HS-27A (cell line): ENCODE measurements around the gene KRT35.
"Not testable (repeated sequence)": the region's sequence is repeated elsewhere in the genome, so short reads cannot be mapped to it uniquely, and the experiment has no call there.

Source experiments
- DNase-seq: peaks from one replicate; pipeline ENCODE4 v3.0.0-alpha.2; 2012; ENCODE audit warnings: low read depth, missing footprints

Gene KRT35

GRCh38 chr17:41453066-41453465 is 27.9 kb downstream of the KRT35 start:
- no peak for DNase-seq

DNA sequence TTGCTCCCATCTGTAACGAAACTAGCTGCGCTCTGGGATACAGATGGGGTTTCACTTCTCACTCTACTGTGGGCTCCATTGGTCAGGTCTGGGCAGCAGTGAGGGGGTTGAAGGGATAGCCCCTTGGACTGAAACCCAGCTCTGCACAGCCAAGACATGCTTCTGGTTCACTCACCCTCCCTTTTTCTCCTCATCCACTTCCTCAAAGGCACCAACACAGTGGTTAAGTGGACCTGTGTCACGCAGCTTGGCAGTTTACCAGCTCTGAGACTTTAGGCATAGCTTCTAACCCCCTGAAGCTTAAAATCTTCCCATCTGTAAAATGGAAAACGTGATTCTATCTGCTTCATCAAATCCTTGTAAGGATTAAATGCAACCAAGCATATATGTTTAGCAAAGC is 28.7 kb downstream of the KRT35 start:
- no peak for DNase-seq

GRCh38 chr17:41451154-41451728 is 29.7 kb downstream of the KRT35 start:
- DNase-seq: no peak

- DNase-seq: no peak
These were observed 31.9 kb downstream of the KRT35 start for GRCh38 chr17:41449008-41449407.

- DNase-seq: no peak
These were observed 32.4 kb downstream of the KRT35 start for GRCh38 chr17:41448506-41448905.

DNA sequence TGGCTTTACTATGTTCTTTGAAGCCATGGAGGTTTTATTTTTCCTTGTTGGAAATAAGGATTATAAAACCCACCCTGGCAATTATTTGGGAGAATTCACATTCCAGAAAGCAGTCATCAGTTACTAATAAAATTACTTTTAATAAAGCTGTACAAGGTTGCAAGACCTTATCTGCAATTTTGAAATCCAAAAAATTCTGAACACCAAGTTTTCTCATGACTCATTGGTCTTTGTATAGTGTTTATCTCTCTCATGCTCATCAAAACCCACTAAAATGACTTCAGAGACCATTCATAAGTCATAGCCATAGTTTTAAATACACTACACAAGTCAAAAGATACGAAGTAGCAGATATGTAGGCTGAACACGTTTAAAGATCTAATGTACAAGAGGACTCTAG is 34.1 kb downstream of the KRT35 start:
- peak; percentile 5 for DNase-seq

GRCh38 chr17:41444640-41445039 is 36.3 kb downstream of the KRT35 start:
- no peak for DNase-seq

DNA sequence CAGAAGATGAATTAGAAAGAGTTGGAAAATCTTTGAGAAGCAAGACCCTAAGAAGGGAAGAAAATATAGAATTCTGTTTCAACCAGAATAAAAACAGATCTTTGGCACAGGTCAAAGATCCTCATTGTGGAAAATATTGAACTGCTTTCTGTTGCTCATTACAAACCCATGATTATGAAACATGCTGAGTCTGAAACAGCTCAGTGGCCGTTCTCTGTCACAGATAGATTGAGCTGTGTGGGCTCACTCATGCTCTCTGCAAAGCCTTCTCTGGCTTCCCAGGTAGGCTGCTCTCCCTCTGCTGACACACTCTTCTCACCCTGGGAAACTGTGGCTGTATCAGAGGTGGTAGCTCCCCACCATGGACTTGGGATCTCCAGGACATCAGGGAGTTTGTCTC is 36.8 kb downstream of the KRT35 start:
- DNase-seq: no peak

- no peak for DNase-seq
These were observed 38.2 kb downstream of the KRT35 start for GRCh38 chr17:41442739-41443138.

- no peak for DNase-seq
These were observed 40.4 kb downstream of the KRT35 start, which contains the start of gene KRT38 for GRCh38 chr17:41440531-41441033. TSS of gene KRT38 (minus strand) at chr17:41440983. CDS start at chr17:41440921, 62 bp downstream.

- DNase-seq: no peak
These were observed 41.6 kb downstream of the KRT35 start for GRCh38 chr17:41439375-41439774.

- no peak for DNase-seq
These were observed 43.2 kb downstream of the KRT35 start for GRCh38 chr17:41437769-41438168.

DNA sequence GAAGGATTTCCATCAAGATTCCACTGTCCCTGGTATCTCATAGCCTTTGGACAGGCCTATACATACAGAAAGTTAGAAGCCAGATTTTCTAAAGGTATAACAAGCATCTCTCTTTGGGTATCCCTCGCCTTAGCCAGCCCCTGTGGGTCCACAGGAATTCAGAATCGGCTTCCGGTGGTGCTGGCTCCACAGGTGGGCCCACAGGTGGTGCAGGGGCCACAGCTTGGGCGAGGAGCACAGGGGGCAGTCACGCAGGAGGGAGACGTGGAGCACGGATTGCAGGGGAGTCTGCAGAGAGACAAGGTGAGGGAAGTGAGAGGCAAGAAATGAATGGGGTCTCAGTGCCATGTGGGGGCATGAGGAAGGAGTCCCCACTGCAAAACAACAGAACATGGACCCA is 43.7 kb downstream of the KRT35 start:
- DNase-seq: no peak

GRCh38 chr17:41434415-41434814 is 46.5 kb downstream of the KRT35 start:
- no peak for DNase-seq

- no peak for DNase-seq
These were observed 46.9 kb downstream of the KRT35 start for GRCh38 chr17:41434005-41434404.

- no peak for DNase-seq
These were observed 47.4 kb downstream of the KRT35 start for GRCh38 chr17:41433586-41433985.

GRCh38 chr17:41430376-41430775 is 50.6 kb downstream of the KRT35 start:
- not testable (repeated sequence) for DNase-seq

GRCh38 chr17:41429667-41430066 is 51.3 kb downstream of the KRT35 start:
- DNase-seq: no peak

- DNase-seq: no peak
These were observed 52.2 kb downstream of the KRT35 start for GRCh38 chr17:41428591-41429291.
